ENCODE measurements around the gene PRSS35.

Gene PRSS35

GRCh38 chr6:83511266-83511665 lies 1.1 kb upstream of the PRSS35 start:
- H3K9me3 ChIP-seq (ENCODE audit: severe bottlenecking), result no peaks in the 10 kb centered on the region
- H3K4me3 ChIP-seq (ENCODE audit: severe bottlenecking), result no peak overlapping the region
- no peak for ATAC-seq (ENCODE audit: low read depth)
- H3K4me1 ChIP-seq (ENCODE audit: insufficient read depth, poor library complexity, severe bottlenecking), result no peaks in the 10 kb centered on the region
- no peak for DNase-seq (ENCODE audit: low spot score)
- no peaks in the 10 kb centered on the region for H3K36me3 ChIP-seq (ENCODE audit: low read depth)
- no peak overlapping the region for H3K27ac ChIP-seq (ENCODE audit: poor library complexity, severe bottlenecking)
- H3K27me3 ChIP-seq (ENCODE audit: insufficient read depth, poor library complexity, severe bottlenecking), result no peaks in the 10 kb centered on the region
- no peak for TF ChIP-seq CTCF (IDR thresholded peaks at IDR 0.05; ENCODE audit: poor library complexity, severe bottlenecking)

GRCh38 chr6:83514466-83514865 lies 2.1 kb downstream of the PRSS35 start:
- Histone ChIP-seq H3K27ac (ENCODE audit: poor library complexity, severe bottlenecking) (no peak overlapping the region), H3K36me3 (ENCODE audit: low read depth) (no peaks in the 10 kb centered on the region), H3K27me3 (ENCODE audit: insufficient read depth, poor library complexity, severe bottlenecking) (no peaks in the 10 kb centered on the region), H3K4me1 (ENCODE audit: insufficient read depth, poor library complexity, severe bottlenecking) (no peaks in the 10 kb centered on the region), H3K9me3 (ENCODE audit: severe bottlenecking) (no peaks in the 10 kb centered on the region), H3K4me3 (ENCODE audit: severe bottlenecking) (no peak overlapping the region)
- DNase-seq (ENCODE audit: low spot score) (no peak), ATAC-seq (ENCODE audit: low read depth) (no peak; the same call in 2 of the 3 replicates)
- TF ChIP-seq CTCF (IDR thresholded peaks at IDR 0.05; ENCODE audit: poor library complexity, severe bottlenecking), result no peak

GRCh38 chr6:83514866-83515466 lies 2.6 kb downstream of the PRSS35 start:
- DNase-seq (ENCODE audit: low spot score), result no peak
- no peaks in the 10 kb centered on the region for H3K36me3 ChIP-seq (ENCODE audit: low read depth)
- no peaks in the 10 kb centered on the region for H3K27me3 ChIP-seq (ENCODE audit: insufficient read depth, poor library complexity, severe bottlenecking)
- H3K4me3 ChIP-seq (ENCODE audit: severe bottlenecking), result no peak overlapping the region
- TF ChIP-seq CTCF (IDR thresholded peaks at IDR 0.05; ENCODE audit: poor library complexity, severe bottlenecking), result peak; percentile 91
- H3K27ac ChIP-seq (ENCODE audit: poor library complexity, severe bottlenecking), result no peak overlapping the region
- ATAC-seq (ENCODE audit: low read depth), result peak; percentile 24; the same call in 1 of the 3 replicates
- H3K9me3 ChIP-seq (ENCODE audit: severe bottlenecking), result no peaks in the 10 kb centered on the region
- H3K4me1 ChIP-seq (ENCODE audit: insufficient read depth, poor library complexity, severe bottlenecking), result no peaks in the 10 kb centered on the region

GRCh38 chr6:83517500-83517899 lies 5.2 kb downstream of the PRSS35 start:
- no peaks in the 10 kb centered on the region for H3K4me1 ChIP-seq (ENCODE audit: insufficient read depth, poor library complexity, severe bottlenecking)
- H3K27ac ChIP-seq (ENCODE audit: poor library complexity, severe bottlenecking), result no peak overlapping the region
- TF ChIP-seq CTCF (IDR thresholded peaks at IDR 0.05; ENCODE audit: poor library complexity, severe bottlenecking), result no peak
- H3K4me3 ChIP-seq (ENCODE audit: severe bottlenecking), result no peak overlapping the region
- ATAC-seq (ENCODE audit: low read depth), result peak; percentile 29; the same call in 1 of the 3 replicates
- no peaks in the 10 kb centered on the region for H3K9me3 ChIP-seq (ENCODE audit: severe bottlenecking)
- no peak for DNase-seq (ENCODE audit: low spot score)
- no peaks in the 10 kb centered on the region for H3K36me3 ChIP-seq (ENCODE audit: low read depth)
- H3K27me3 ChIP-seq (ENCODE audit: insufficient read depth, poor library complexity, severe bottlenecking), result no peaks in the 10 kb centered on the region

- no peaks in the 10 kb centered on the region for H3K27me3 ChIP-seq (ENCODE audit: insufficient read depth, poor library complexity, severe bottlenecking)
- no peaks in the 10 kb centered on the region for H3K36me3 ChIP-seq (ENCODE audit: low read depth)
- DNase-seq (ENCODE audit: low spot score) (no peak), ATAC-seq (ENCODE audit: low read depth) (no peak)
- H3K27ac ChIP-seq (ENCODE audit: poor library complexity, severe bottlenecking), result no peak overlapping the region
- H3K9me3 ChIP-seq (ENCODE audit: severe bottlenecking), result no peaks in the 10 kb centered on the region
- TF ChIP-seq CTCF (IDR thresholded peaks at IDR 0.05; ENCODE audit: poor library complexity, severe bottlenecking), result peak; percentile 43
- no peak overlapping the region for H3K4me3 ChIP-seq (ENCODE audit: severe bottlenecking)
- H3K4me1 ChIP-seq (ENCODE audit: insufficient read depth, poor library complexity, severe bottlenecking), result no peaks in the 10 kb centered on the region
These were observed 6.6 kb downstream of the PRSS35 start for GRCh38 chr6:83518816-83519480.
